Smooth muscle cell of the brain vasculature (primary cell): ENCODE results near the gene PHF21A.
A peak's percentile ranks its signal among the peaks of the same experiment; 100 is the strongest.

Experiments used
- DNase-seq: peaks from one replicate; pipeline ENCODE4 v3.0.0-alpha.2; 2012; ENCODE audit warnings: low read depth, low spot score

Gene PHF21A

DNA sequence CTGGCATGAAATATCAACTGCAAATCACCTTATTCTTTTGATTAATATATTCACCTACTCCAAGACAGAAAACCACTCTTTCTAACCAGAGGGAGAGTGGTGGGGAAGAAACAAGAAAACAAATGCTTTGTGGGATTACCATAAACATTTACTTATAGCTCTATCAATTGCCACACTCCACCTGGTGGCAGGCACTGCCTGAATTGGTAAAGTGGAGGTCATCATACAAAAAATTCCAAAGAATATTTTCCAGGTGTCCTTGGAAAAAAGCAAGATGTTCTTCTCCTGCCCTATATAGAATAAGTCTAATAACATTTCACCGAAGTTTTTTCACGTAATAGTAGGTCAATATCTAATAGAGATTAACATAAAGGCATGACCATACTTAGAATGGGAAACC, 45.3 kb downstream of the PHF21A start:
- no peak for DNase-seq

- peak; percentile 17 for DNase-seq
Measured at GRCh38 chr11:46075168-46075567, 46.1 kb downstream of the PHF21A start.

DNA sequence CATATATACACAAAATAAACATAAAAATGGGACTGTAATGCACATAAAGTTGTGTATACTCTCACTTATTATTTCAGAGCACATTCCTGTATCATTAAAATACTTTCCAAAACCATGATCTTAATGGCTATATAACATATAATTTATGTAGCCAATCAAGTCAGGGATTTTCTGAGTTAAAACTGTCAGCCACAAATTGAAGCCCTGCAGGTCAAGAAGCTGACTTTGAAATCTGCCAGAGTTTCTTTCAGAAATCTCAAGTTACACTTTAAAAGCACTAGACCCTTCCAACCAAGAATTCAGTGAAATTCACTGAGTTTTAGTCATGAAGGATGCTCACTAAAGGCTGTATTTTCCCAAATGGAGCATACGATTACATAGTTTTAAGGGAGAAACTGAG, 47.6 kb downstream of the PHF21A start:
- no peak for DNase-seq

- no peak for DNase-seq
Measured at GRCh38 chr11:46072172-46072964, 48.9 kb downstream of the PHF21A start.

- DNase-seq: no peak
Measured at GRCh38 chr11:46071091-46071490, 50.2 kb downstream of the PHF21A start.

DNA sequence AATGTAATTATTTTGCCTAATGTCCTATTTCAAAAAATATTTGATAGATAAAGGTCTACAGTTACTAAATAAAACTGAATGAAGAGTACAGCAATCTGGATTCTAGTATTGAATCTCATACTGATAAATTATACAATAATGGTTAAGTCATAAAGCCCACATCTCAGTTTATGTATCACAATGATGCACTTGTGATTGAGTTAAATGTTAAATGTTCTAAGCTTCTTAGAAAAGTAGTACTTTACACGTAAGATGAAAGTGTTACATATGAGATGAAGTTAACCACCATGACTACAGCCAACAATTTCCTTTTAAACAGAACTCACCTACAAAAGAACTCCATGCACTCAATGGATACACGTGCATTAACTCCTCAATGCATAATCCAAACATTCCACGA, 51.7 kb downstream of the PHF21A start:
- DNase-seq: no peak

DNA sequence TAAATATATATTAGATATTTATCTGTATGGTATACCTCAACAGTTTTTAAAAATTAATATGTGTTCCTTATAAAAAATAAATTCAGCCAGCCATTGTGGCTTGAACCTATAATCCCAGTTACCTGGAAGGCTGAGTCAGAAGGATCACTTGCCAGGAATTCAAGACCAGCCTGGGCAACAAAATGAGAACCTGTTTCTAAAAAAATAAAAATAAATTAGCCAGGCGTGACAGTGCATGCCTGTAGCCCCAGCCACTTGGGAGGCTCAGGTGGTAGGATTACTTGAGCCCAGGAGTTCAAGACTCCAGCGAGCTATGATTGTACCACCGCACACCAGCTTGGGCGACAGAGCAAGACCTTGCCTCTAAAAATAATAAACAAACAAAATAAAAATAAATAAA, 54.9 kb downstream of the PHF21A start:
- DNase-seq: no peak

- DNase-seq: no peak
Measured at GRCh38 chr11:46065681-46066080, 55.6 kb downstream of the PHF21A start.

DNA sequence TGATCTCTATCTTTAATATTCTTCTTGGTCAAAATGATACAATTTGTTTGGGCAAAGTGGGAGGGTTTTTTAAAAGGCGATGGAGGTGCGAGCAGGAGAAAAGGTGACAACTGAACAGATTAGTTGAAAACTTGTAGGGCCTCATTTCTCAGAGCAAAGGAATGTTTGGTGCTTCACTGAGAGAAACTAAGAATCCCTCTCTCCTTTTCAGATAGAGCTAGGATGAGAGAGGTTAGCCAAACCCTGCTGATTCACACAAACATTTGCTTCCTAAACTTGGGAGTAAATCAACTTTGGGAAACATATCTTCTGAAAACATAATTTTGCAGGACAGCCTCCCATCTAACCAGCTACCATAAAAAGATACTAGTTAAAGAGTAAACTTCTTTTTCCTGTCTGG, 57.0 kb downstream of the PHF21A start:
- no peak for DNase-seq

DNA sequence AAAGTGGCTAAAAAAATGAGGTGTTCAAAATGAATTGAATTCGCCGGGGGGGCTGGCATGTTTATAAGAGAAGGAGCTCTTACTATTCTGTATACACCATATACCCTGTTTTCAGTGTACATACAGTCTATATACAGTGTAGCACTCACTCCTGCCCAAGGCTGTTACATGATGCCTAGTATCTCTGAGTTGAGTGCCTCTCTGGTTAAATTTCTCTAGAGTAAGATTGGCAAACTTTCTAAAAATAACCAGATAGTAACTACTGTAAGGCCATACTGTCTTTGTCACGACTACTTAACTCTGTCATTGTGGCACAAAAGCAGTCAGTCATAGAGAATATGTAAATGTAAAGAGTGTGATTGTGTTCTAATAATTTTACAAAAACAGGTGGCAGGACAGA, 58.1 kb downstream of the PHF21A start:
- DNase-seq: no peak

DNA sequence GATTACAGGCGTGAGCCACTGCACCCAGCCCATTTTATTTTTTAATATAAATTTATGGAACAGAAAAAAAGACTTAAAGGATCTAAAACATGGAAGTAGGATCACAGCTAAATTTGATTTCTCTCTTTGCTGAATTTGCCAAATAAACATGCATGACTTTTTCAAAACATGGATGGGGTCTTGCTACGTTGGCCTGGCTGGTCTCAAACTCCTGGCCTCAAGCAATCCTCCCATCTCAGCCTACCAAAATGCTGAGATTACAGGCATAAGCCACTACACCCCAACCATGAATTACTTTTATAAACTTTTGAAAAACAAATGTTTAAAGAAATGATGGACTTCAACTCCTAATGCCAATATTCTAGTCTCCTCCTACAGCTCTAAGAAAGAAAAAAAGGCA, 61.2 kb downstream of the PHF21A start:
- no peak for DNase-seq

- no peak for DNase-seq
Measured at GRCh38 chr11:46057489-46057888, 63.8 kb downstream of the PHF21A start.

DNA sequence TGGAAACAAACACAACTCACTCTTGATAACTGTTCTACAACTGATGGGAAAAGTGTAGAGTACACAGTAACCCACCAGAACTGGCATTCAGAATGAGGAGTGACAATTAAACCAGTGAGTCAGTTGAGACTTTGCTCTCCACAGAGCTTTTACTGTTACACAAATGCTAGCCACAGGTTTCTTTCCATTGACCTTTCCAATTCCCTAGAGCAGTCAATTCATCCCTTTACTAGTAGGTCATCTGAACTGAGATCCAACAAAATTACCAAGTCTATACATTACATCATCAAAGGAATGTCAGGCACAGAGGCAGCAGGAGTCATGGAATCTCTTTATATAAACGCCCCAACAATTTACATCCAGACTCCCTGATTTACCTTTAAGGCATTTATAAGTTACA, 65.9 kb downstream of the PHF21A start:
- DNase-seq: no peak

- DNase-seq: no peak
Measured at GRCh38 chr11:46051102-46051501, 70.2 kb downstream of the PHF21A start.

DNA sequence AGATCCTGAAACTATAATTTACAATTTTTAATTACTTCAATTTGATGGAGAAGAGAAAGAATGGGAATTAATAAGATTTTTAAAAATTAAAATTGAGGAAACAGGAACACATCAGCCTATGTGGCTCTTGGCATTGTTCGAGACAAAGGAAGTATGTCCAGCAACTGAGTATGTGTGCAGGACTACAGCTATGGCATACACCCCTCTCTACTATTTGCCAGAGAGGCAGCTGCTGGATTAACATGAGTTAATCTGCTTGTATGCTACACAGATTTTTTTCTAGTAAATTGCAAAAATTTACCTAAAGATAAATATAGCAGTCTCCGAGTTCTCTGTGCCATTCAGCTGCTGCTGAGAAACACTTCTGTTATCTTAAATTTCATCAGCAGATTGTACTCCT, 70.6 kb downstream of the PHF21A start:
- DNase-seq: no peak

DNA sequence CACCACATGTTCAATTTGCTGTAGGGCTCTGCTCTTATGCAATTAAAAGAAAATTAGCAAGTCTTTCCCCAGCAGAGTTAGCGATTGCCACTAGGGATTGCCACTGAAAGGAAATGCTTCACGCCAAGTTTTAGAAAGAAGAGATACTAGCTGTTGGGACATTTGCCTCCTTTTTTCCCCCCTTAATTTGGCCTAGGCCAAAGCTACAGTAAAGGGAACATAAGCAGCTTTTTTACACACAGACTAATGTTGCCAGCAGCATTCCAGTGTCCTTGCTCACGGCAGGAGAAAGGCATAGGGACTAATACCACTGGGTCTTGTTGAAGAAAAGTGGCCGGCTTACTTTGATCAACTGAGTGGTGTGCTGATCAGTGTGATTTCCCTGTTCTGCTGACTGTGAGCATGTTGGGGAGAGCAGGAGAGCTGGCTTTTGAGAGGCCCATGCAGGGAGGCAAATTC, 71.2 kb downstream of the PHF21A start:
- DNase-seq: peak; percentile 57

DNA sequence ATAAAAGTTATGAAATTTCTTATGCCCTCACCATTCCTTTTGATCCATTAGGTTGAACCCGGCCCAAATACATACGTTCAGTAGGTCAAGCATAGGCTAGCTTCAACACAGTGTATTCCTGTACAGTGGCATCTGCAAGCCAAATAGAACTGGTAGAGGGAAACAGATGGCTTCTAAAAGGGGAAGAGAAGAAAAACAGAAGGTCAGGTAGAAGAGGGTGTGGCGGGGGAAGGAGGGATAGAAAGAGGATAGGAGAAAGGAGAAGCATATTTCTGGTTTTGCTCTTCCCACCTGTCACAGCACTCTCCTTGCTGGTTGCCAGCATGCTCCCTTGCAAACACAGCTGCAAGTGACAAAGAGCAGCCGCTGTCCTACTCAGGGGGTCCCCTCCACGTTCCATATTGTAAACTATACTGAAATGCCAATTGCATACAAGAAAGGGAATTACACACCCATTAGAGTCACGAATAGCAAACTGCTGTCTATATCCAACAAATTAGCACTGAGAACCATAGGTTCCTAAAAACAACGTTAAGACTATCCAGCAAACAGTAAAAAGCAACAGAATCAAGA, 71.8 kb downstream of the PHF21A start:
- no peak for DNase-seq

DNA sequence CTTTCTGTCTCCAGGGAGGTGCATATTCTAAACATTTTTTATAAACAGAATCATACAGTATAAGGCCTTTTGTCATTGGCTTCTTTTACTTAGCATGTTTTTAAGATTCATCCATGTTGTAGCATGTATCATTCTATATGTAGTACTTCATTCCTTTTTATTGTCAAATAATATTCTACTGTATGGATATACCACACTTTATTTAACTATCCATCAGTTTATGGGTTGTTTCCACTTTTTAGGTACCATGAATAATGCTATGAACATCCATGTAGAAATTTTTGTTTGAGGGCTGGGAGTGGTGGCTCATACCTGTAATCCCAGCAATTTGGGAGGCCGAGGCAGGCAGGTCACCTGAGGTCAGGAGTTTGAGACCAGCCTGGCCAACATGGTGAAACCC, 73.1 kb downstream of the PHF21A start:
- DNase-seq: no peak

- DNase-seq: no peak
Measured at GRCh38 chr11:46047520-46047919, 73.7 kb downstream of the PHF21A start.

DNA sequence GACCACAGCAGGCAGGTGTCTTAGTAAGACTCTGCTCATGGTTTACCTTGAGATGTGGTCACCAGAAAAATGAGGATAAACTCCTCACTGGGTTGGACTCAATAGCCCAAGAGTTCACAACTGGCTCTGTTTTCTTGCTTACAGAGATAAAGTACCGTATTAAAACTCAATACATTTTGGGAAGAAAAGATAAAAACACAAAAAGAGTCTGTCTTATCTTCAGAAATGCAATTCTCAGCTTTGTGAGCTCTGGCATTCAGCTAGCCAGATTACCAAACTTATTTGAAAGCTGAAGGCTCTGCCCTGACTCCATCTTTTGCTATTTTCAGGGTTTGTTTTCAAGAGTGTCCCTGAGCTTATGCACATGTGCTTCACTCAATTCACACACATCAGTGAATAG, 75.4 kb downstream of the PHF21A start:
- no peak for DNase-seq

DNA sequence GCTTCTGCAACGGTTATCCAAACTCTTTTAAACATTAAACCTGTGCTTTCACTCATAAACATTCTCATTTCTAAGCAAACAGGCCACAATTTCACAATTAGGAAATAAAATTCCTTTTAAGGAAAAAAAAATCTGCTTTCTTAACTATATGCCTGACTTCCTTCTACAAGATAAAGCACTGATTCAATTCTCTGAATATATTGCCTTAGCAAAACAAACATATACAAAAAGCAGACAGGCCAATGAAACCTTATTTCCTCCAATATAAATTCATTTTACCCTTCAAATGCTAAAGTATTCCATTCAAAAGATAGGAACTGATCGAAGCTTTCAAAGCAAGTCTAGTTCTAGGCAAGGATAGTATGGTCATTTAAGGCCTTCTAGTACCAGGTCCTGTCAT, 76.7 kb downstream of the PHF21A start:
- DNase-seq: no peak

DNA sequence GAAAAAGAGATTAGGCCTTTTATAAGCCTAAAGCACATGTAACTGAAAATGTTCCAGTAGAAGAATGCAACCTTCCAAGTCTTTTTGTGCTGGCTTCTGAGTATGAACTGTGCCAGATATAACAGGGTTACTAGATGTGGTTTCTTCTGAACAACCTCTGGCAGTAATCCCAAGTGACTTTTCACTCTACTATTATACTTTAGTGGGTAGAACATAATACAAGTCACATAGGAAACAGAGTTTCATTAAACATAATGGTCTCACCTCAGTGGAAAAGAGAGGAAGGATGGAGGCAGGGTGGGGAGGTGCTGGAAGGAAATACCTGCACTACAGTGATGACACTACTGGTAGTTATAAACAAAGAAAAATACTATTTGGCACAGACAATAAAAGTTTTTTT, 81.3 kb downstream of the PHF21A start:
- peak; percentile 23 for DNase-seq

DNA sequence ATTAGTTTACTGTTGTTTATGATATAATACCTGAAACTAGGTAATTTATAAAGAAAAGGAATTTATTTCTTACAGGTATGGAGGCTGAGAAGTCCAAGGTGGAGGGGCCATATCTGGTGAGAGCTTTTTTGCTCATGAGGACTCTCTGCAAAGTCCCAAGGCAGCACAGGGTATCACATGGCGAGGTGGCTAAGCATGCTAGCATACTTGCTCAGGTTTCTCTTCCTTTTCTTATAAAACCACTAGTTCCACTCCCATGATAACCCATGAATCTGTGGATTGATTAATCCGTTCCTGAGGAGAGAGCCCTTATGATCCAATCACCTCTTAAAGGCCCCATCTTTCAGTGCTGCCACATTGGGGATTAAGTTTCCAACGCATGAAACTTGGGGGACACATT, 82.7 kb downstream of the PHF21A start:
- DNase-seq: no peak

GRCh38 chr11:46036969-46037368, 84.3 kb downstream of the PHF21A start:
- no peak for DNase-seq
